Left renal cortex interstitium (tissue), 4 donors: ENCODE data around the gene CPAMD8. TPM values are rescaled to one million over a fixed set of nuclear protein-coding genes. Genes with fewer than 3 reads are reported as not detected.
"Not testable (repeated sequence)": the region's sequence is repeated elsewhere in the genome, so short reads cannot be mapped to it uniquely, and the experiment has no call there.

ENCODE experiments used
- DNase-seq, 4 donors: peaks; one replicate each; pipeline ENCODE4 v3.0.0-alpha.2; 2013; ENCODE audit warnings: low read depth in 4 of 4, low spot score in 2 of 4, missing footprints in 1 of 4
- polyA plus RNA-seq, 4 donors: library from polyadenylated mRNA; unstranded; fragments of 120-200 nt; gene quantifications; one replicate each; pipeline ENCODE4 v1.2.1, GENCODE V29; 2013; ENCODE audit not compliant: insufficient read length in 4 of 4

The CPAMD8 gene
- polyA plus RNA-seq, 4 donors: 32.8 to 61.5 (median 45.7) TPM

DNA sequence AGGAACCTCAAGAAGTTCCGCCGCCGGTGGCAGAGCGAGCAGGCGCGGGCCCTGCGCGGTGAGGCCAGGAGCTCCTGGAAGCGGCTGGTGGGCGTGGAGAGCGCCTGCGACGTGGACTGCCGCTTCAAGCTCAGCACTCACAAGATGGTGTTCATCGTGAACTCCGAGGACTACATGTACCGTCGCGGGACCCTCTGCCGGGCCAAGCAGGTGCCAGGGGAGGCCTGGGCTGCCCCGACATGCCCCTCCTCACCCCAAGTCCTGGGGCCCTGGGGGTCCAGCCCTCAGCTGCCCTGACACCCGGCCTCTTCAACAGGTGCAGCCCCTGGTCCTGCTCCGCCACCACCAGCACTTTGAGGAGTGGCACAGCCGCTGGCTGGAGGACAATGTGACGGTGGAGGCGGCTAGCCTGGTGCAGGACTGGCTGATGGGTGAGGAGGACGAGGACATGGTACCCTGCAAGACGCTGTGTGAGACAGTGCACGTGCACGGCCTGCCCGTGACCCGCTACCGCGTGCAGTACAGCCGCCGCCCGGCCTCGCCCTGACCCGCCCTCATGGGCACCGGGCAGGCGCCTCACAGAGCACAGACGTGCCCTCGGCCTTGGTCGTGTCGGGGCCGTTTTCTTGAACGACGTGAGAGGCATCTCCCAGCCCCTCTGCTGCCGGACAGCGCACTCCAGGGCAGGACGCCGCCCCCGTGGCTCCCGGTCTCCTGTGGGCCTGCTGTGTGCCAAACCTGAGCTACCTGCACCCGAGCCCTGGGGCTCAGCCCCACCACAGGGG, 148.2 kb downstream of the CPAMD8 start:
- DNase-seq: no peak

DNA sequence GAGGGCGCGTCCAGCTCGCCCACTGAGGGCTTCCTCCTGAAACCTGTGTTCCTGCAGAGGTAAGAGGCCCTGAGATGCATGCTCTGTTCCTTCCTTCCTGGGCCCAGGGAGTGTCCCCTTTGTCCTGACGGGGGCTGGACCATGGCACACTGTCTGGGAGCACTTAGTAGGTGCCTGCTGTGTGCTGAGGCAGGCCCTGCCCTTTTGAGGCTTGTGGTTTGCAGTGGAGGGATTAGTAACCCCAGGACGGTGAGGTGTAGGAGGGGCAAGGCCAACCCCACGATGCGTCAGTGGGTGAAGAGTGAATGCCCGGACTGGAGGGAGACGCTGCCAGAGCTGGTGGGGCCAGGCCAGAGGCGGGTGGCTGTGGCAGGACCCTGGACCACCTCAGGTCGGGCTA, 149.0 kb downstream of the CPAMD8 start:
- no peak for DNase-seq

DNA sequence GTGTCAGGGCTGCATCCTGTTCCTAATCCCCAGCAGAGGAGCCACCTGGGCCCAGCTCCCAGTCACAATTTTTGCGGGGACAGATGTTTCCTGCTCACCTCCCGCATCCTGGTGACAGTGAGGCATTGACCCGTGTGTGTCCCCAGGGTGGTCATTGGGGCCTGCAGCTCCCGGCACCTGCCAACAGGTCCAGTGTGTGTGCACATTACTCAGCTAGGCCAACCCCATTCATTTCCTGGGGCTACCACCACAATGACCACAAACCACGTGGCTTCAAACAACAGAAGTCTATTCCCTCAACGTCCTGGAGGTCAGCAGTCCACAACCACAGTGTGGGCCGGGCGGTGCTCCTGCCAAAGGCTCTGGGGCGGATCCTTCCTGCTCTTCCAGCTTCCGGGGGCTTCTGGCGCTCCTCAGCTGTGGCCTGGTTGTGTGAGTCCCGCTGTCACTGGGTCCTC, 149.7 kb downstream of the CPAMD8 start:
- no peak for DNase-seq

DNA sequence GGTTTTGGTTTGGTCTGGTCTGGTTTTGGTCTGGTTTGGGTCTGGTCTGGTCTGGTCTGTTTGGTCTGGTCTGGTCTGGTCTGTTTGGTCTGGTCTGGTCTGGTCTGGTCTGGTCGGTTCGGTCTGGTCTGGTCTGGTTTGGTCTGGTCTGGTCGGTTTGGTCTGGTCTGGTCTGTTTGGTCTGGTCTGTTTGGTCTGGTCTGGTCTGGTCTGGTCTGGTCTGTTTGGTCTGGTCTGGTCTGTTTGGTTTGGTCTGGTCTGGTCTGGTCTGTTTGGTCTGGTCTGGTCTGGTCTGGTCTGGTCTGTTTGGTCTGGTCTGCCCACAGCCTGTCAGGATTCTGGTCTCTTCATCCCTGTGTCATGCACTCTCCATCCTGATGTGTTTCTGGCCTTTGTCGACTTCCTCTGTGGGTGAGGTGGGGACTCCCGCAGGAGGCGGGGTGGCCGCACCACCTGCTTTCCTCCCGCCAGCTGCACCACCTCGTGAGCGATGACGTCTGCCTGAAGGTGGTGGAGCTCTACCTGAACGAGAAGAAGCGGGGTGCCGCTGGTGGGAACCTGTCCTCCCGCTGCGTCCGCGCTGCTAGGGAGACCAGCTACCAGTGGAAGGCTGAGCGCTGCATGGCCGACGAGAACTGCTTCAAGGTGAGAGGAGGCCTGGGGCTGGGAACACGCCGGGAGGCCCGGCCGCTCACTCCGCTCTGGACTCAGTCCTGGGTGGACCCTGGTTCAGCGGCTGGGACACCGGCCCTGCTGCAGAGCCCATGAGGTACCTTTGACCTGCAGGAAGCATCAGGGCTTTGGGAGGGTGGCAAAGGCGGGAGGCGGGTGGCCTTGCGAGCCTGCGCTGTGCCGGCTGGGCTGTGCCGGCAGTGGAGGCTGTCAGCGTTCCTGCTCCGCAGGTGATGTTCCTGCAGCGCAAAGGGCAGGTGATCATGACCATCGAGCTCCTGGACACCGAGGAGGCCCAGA, 150.7 kb downstream of the CPAMD8 start:
- no peak for DNase-seq

DNA sequence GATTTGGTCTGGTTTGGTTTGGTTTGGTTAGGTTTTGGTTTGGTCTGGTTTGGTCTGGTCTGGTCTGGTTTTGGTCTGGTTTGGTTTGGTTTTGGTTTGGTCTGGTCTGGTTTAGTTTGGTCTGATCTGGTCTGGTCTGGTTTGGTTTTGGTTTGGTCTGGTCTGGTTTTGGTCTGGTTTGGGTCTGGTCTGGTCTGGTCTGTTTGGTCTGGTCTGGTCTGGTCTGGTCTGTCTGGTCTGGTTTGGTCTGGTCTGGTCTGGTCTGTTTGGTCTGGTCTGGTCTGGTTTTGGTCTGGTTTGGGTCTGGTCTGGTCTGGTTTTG, 151.7 kb downstream of the CPAMD8 start:
- not testable (repeated sequence) for DNase-seq

DNA sequence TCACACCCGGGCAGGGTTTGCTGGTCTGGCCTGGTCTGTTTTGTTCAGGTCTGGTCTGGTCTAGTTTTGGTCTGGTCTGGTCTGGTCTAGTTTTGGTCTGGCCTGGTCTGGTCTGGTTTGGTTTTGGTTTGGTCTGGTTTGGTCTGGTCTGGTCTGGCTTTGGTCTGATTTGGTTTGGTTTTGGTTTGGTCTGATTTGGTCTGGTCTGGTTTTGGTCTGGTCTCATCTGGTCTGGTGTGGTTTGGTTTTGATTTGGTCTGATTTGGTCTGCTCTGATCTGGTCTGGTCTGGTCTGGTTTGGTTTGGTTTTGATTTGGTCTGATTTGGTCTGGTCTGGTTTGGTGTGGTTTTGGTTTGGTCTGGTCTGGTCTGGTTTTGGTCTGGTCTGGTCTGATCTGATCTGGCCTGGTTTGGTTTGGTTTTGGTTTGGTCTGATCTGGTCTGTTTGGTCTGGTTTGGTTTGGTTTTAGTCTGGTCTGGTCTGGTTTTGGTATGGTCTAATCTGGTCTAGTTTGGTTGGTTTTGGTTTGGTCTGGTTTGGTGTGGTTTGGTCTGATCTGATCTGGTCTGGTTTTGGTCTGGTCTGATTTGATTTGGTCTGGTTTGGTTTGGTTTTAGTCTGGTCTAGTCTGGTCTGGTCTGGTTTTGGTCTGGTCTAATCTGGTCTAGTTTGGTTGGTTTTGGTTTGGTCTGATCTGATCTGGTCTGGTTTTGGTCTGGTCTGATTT, 152.2 kb downstream of the CPAMD8 start:
- no peak for DNase-seq

DNA sequence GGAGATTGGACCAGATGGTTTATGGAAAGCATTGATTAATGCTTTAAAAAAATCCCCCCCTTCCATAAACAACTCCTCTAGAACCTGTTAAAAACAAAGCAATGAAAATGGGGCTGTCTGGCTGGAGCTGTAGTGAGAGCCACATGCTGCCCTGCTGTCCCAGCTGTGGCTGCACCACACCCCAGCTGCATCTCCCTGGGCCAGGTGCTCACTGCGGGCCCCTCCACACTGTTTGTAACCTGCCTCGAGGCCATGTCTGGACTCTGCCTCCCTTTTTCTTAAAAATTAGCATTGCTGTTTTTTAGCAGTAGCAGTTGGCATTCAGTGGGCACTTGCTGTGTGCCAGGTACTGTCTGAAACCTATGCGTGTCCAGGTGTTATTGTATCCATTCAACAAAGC, 153.0 kb downstream of the CPAMD8 start:
- DNase-seq: no peak

DNA sequence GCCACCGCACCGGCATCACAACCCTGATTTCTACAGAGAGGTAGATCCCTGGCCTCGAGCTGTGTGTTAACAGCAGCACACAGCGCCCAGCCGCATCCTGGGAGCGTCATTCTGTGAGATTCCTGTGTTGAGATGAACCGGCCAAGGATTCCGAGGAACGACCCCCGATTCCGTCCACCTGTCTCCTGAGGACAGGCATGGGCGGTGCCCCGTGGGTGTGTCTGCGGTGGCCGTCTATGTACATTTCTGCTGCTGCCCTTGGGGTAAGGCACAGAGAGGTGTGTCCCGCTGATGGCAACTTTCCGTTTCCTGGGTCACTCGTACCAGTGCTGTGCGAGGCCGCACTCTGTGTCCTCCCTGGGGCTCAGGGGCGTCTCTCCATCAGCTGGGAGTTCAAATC, 153.9 kb downstream of the CPAMD8 start:
- DNase-seq: no peak

DNA sequence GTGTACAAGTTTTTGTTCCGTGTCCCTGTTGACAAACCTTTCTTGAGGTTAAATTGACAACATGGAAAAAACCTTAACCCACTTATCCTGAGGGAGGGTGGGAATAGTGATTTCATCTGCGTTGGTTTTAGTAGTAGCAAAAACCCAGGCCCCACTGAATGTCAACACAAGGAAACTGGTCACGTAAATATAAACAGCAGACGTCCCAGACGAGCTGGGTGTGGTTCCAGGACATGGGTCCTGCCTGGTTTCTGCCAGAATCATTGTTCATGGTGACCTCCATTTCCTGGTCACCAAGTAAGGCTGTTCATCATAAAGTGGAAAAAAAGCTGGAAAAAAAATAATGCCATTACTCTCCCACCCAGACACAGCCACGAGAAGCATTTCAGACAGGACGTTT, 154.7 kb downstream of the CPAMD8 start:
- DNase-seq: no peak

DNA sequence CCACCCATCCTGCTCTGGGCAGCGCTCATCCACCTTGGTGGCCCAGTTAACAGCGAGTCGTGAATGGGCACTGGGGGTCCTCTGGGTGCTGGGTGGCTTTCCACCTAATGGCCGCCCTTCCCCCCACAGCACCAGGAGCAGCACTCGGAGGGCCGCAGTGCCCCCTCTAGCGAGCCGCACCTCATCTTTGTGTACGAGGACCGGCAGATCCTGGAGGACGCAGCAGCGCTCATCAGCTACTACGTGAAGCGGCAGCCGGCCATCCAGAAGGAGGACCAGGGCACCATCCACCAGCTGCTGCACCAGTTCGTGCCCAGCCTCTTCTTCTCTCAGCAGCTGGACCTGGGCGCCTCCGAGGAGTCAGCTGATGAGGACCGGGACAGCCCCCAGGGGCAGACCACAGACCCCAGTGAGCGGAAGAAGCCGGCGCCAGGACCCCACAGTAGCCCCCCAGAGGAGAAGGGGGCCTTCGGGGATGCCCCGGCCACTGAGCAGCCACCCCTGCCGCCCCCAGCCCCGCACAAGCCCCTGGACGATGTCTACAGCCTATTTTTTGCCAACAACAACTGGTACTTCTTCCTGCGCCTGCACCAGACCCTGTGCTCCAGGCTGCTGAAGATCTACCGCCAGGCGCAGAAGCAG, 157.2 kb downstream of the CPAMD8 start:
- DNase-seq: no peak

DNA sequence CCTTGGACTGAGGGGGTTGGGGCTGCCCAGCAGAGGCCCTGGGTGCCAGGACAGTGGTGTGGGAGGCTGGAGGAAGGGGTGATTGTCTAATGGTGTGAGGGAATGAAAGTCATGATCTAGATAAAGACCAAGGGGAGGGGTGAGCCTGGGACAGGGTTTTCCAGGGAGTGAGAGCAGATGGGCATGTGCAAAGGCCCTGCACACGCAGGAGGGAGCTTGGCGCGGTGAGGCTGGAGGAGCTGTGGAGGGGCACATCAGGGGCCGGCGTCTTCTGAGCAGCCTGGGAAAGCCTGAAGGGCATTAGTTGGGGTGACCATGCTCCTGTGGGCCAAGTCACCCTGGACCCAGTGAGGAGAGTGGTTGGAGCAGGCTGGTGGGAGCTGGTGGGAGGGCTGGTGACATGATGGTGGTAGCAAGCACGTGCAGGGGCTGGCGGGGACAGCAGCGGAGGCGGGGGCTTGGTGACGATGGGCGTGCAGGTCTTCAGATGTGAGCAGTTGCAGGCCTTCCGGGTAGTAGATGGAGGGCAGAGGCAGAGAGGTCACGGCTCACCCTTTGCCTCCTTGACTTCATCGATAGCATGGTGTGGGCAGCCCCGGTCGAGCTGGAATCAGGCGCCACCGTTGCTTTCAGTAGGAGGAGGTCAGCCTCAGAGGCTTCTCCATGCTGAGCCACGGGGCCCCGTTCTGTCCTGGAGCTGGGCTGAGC, 158.0 kb downstream of the CPAMD8 start:
- DNase-seq: no peak

DNA sequence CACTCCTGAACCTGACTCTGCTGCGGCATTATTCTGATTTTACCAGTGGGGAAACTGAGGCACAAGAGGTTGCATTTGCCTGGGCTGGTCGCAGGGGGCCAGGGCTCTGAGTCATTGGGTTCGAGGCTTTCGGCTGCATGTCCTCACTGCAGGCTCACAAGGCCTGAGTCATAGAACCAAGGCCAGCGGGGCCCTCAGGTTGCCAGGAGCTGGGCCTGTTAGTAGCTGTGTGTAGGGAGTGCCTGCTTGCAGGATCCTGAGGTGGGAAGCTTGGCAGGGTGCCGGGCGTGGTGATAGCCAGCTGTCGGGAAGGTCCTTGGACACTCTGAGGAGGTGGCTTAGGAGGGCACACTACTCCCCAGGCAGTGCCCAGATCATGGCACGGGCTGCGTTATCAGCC, 159.4 kb downstream of the CPAMD8 start:
- DNase-seq: no peak

DNA sequence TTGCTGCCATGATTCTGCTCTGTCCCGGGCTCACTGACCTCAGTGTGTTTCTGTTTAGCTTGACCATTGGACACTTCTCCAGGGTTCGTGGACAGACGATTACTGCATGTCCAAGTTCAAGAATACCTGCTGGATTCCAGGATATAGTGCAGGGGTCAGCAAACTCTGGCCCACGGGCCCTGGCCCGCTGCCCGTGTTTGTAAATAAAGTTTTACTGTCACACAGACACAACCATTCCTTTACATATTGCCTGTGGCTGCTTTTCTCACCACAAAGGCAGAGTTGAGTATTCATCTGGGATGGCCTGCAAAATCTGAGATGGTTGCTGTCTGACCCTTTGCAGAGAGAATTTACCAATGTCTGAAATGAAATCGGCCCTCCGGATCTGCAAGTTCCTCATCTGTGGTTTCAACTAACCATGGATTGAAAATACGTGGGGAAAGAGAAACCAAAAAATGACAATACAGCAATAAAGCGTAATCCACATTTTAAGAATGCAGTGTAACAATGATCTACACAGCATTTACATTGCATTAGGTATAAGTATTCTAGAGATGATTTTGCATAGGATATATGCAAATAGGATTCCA, 163.7 kb downstream of the CPAMD8 start:
- DNase-seq: no peak

DNA sequence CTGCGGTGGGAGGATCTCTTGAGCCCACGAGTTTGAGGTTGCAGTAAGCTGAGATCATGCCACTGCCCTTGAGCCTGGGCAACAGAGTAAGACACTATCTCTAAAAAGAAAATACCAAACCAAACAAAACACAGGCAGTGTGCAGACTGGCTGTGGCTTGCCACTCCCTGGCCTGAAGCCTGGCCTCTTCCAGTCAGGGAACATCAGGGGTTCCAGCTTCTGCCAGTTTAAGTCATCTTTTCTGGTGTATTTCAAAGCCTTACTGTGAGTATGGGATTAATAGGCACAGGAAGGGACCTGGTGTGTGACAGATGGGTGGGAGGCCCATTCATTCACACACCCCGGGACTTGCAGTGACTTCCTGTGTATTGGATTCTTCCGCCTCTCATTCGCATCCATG, 164.8 kb downstream of the CPAMD8 start:
- no peak for DNase-seq

DNA sequence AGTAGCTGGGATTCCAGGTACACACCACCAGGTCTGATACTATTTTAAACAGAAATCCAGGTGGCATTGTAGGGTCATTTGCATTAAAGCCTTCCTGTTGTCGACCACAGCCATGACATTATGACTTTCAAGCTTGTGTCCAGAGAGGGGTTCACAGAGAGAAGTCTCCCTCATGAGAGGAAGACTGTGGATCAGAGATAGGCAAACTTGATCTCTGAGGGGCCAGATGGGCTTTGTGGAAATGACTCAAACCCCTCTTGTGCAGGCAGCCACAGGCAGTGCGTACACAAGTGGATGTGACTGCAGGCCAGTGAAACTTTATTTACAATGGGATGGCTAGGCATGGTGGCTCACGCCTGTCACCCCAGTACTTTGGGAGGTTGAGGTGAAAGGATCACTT, 165.6 kb downstream of the CPAMD8 start:
- no peak for DNase-seq

DNA sequence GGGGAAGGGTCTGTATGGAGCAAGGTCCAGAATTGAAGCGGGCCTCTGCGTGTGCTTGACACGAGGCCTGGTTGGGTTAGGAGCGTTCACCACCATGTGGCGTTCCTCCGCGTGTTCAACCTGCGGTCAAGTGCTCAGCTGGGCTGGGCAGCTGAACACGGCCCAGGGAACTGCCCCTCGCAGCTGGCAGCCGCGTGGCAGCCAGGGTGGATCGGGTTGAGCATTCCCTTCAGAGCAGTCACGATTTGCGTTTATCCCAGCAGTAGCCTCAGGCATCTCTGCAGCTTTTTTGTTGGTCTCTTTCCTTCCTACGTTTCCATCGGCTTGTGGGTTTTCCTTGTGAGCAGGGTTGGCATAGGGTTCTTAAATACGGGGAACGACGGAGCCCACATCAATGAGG, 166.5 kb downstream of the CPAMD8 start:
- DNase-seq: no peak

DNA sequence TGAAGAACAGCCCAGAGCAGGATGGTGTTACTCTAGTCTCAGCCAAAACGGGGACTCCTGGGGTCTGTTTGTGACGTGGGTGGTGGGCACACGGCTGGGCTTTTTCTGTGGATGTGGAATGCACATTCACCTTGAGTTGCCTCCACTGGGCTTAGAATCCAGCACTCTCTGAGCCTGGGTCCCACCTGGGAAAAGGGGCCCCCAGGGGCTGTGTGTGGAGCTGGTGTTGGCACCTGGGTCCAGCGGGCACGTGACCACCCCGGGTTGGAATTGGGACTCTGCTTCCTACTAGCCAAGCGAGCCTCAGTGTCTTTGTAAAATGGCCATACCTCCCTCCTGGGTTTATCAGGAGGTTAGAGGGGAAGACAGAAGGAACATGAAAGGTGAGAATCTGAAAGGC, 167.0 kb downstream of the CPAMD8 start:
- no peak for DNase-seq

DNA sequence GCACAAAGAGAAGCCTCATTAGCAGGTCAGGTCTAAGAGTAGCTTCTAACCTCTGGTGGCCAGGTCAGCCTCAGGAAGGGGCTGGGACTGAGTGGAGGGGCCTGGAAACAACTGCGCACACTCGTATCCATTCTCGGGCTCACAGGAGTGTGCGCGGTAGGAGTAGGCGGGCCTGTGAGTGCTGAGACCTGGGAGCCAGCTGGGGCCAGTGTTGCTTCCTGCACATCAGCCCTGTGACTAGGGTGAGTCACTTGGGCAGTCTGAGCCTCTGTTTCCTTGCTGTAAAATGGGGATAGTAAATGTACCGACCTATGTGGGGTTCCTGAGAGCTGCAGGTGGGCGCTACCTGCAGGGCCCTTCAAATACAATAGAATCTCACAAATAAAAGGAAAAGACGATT, 170.5 kb downstream of the CPAMD8 start:
- no peak for DNase-seq

DNA sequence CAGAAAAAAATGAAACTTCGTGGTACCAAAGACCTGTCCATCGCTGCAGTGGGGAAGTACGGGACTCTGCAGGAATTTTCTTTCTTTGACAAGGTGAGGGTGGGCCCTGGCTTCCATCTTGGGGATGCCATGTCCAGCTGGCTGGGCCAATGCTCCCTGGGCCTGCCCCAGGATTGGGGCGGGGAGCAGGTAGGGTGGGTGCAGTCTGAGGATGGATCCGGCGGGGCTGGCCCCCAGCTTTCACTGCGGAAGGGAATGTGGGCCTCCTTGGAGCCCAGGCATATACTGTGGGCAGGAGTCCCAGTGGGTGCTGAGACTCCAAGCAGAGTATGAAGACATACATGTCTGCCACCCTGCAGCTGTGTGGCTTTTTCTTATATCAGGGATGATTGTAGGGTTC, 173.5 kb downstream of the CPAMD8 start:
- no peak for DNase-seq
